Transverse colon (tissue), 4 donors: Measurements from ENCODE around the gene NUS1. TPM values are rescaled to one million over a fixed set of nuclear protein-coding genes. Genes with fewer than 3 reads are reported as not detected.
"Not testable (repeated sequence)": the region's sequence is repeated elsewhere in the genome, so short reads cannot be mapped to it uniquely, and the experiment has no call there.

Experiments
- DNase-seq: peaks from one replicate; pipeline ENCODE4 v3.0.0-alpha.2; 2019
- H3K27ac ChIP-seq, 4 donors: fragments of 200-600 bp; sonication (generic); 2 replicates each; pipeline ENCODE4 v1.5.1; 2016 to 2018; ENCODE audit warnings: inconsistent platforms in 4 of 4
- H3K27me3 ChIP-seq: fragments of 200-600 bp; sonication (generic); 2 replicates; pipeline ENCODE4 v1.5.1; 2017; ENCODE audit warnings: inconsistent platforms
- H3K36me3 ChIP-seq, 4 donors: fragments of 200-600 bp; sonication (generic); 2 replicates each; pipeline ENCODE4 v1.5.1; 2017 to 2019; ENCODE audit warnings: inconsistent platforms in 4 of 4
- H3K4me1 ChIP-seq, 4 donors: fragments of 200-600 bp; sonication (generic); 2 replicates each; pipeline ENCODE4 v1.5.1; 2017 to 2020; ENCODE audit warnings: inconsistent platforms in 4 of 4
- H3K4me3 ChIP-seq, 4 donors: fragments of 200-600 bp; sonication (generic); 1 replicate in 1 of 4; 2 replicates in 3 of 4; pipeline versions ENCODE4 v1.5.1 to v1.6.1; 2017 to 2019; ENCODE audit warnings: inconsistent platforms in 4 of 4
- H3K9me3 ChIP-seq, 2 donors: fragments of 200-600 bp; sonication (generic); 2 replicates each; pipeline ENCODE4 v1.5.1; 2017 to 2019; ENCODE audit warnings: inconsistent platforms in 2 of 2
- EP300 ChIP-seq: sonication (generic); formaldehyde crosslinking; IDR thresholded peaks from one replicate; pipeline ENCODE4 v1.6.1; 2017; ENCODE audit warnings: antibody characterized with exemption, low read depth
- POLR2A ChIP-seq: fragments of 450-650 bp; IDR thresholded peaks from one replicate; pipeline ENCODE4 v1.6.1; 2016; ENCODE audit warnings: antibody characterized with exemption, mild to moderate bottlenecking, moderate library complexity
- POLR2AphosphoS5 ChIP-seq, 3 donors: sonication (generic); formaldehyde crosslinking; IDR thresholded peaks; one replicate each; pipeline ENCODE4 v1.6.1; 2016; ENCODE audit warnings: antibody characterized with exemption in 3 of 3
- WGBS, 2 donors: methylation state at CpG; one replicate each; pipeline ENCODE4 v1.1.5; 2018; ENCODE audit warnings: low coverage in 1 of 2; 5-methylcytosine and 5-hydroxymethylcytosine counted together
- in situ Hi-C, 4 donors: fragments of 200-750 bp; cut with MboI; loops; one replicate each; pipeline versions ENCODE4 v1.15.0 to v1.15.1; 2017; ENCODE audit warnings: low sequenced_read_pairs in 3 of 4, low pct_ligation_motif_present in 1 of 4, low pct_unique_long_range_greater_than_20kb in 1 of 4
- intact Hi-C: fragments of 100-400 bp; cut with DNase I; formaldehyde crosslinking; loops from one replicate; pipeline ENCODE4 v1.15.1; 2023; ENCODE audit warnings: low total_unique reads
- total RNA-seq, 4 donors: library from RNA; depleted of rRNA; stranded (reverse); fragments of >200 nt; gene quantifications; one replicate each; pipeline ENCODE4 v1.1.0, GENCODE V29; 2016
- TF ChIP-seq, protein P1 (sequence below), 5 experiments: fragments of 200-600 bp in 3 of 5; fragments of 450-650 bp in 2 of 5; sonication (generic) in 3 of 5; IDR thresholded peaks; 1 replicate in 2 of 5; 2 replicates in 3 of 5; pipeline ENCODE4 v1.5.1; 2016 to 2017; ENCODE audit warnings: antibody characterized with exemption in 5 of 5, inconsistent platforms in 3 of 5, mild to moderate bottlenecking in 2 of 5, moderate library complexity in 1 of 5

NUS1 gene
- total RNA-seq, 4 donors from 2014 or later: 4.9 to 26.8 (median 11.8) TPM

DNA sequence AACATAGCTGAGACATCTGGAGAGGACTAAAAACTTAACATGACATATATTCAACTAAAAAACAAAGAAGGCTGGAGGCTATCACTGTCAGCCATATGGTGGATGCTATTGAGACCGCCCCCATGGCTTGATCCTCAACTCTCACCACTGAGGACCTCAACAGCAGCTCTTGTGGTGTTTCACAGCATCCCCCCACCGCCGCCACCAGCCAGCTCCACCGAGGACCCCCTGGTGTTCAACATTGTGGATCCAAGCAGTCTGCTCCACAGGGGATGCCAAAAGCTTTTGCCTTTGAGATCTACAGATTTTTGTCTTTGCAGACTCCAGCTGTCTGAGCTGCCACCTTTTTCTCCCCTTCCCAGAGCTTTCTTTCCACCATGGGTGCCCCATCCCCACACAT, 64.6 kb downstream of the NUS1 start:
- 84% methylated on average over 4 of the region's 4 CpGs; no CpG with 5 or more reads in 1 of the 2 donors for WGBS, 2 donors
- TF ChIP-seq POLR2AphosphoS5 (IDR thresholded peaks at IDR 0.05): no peak
- TF ChIP-seq POLR2A: no peak
- TF ChIP-seq, protein P1, sequence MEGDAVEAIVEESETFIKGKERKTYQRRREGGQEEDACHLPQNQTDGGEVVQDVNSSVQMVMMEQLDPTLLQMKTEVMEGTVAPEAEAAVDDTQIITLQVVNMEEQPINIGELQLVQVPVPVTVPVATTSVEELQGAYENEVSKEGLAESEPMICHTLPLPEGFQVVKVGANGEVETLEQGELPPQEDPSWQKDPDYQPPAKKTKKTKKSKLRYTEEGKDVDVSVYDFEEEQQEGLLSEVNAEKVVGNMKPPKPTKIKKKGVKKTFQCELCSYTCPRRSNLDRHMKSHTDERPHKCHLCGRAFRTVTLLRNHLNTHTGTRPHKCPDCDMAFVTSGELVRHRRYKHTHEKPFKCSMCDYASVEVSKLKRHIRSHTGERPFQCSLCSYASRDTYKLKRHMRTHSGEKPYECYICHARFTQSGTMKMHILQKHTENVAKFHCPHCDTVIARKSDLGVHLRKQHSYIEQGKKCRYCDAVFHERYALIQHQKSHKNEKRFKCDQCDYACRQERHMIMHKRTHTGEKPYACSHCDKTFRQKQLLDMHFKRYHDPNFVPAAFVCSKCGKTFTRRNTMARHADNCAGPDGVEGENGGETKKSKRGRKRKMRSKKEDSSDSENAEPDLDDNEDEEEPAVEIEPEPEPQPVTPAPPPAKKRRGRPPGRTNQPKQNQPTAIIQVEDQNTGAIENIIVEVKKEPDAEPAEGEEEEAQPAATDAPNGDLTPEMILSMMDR (IDR thresholded peaks at IDR 0.05): no peak
- no peak for TF ChIP-seq EP300
- DNase-seq: no peak
- no peaks in the 10 kb centered on the region for H3K36me3 ChIP-seq
- no peaks in the 10 kb centered on the region for H3K4me1 ChIP-seq
- in situ Hi-C loops: no loop called here
- H3K27ac ChIP-seq: no peak overlapping the region
- H3K4me3 ChIP-seq: no peak overlapping the region
- no peaks in the 10 kb centered on the region for H3K9me3 ChIP-seq
- no peaks in the 10 kb centered on the region for H3K27me3 ChIP-seq
- intact Hi-C loops: no loop called here

DNA sequence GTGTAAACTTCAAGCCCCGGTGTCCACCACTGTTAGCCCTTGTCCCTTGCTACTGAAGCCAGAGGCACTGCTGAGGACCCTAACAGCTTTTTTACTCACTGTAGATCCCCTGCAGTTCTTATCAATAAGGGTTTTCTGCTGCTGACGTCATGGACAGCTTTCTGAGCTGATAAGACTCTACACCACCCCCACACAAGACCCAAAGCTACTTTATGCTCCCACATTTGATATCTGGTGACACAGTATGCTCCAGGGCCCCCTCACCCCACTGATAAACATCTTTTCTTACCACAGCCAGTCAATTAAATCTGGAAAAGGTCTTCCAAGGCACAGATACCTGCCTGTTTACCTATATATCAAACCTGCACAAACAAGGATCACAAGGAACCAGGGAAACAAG, 65.3 kb downstream of the NUS1 start:
- in situ Hi-C loops: no loop called here
- Histone ChIP-seq H3K36me3 (no peaks in the 10 kb centered on the region), H3K27me3 (no peaks in the 10 kb centered on the region), H3K4me1 (no peaks in the 10 kb centered on the region), H3K9me3 (no peaks in the 10 kb centered on the region), H3K4me3 (no peak overlapping the region), H3K27ac (no peak overlapping the region)
- 29 to 46% methylated on average over 1 to 2 of the region's 2 CpGs for WGBS, 2 donors
- intact Hi-C loops: no loop called here
- no peak for DNase-seq
- TF ChIP-seq, protein P1 (IDR thresholded peaks at IDR 0.05): no peak

DNA sequence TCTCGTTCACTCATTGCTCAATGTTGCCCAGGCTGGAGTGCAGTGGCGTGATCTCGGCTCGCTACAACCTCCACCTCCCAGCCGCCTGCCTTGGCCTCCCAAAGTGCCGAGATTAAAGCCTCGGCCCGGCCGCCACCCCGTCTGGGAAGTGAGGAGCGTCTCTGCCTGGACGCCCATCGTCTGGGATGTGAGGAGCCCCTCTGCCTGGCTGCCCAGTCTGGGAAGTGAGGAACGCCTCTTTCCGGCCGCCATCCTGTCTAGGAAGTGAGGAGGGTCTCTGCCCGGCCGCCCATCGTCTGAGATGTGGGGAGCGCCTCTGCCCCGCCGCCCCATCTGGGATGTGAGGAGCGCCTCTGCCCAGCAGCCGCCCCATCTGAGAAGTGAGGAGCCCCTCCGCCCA, 75.4 kb downstream of the NUS1 start:
- H3K4me1 ChIP-seq, H3K27ac ChIP-seq, DNase-seq, H3K36me3 ChIP-seq, H3K4me3 ChIP-seq, intact Hi-C loops, H3K9me3 ChIP-seq, H3K27me3 ChIP-seq, in situ Hi-C loops: not testable (repeated sequence)
- 95% methylated on average over 17 of the region's 25 CpGs; no CpG with 5 or more reads in 1 of the 2 donors for WGBS, 2 donors

Other genes starting within 250 kb of the NUS1 start
- 1 to 10 TPM in 2 of 4 donors, under 1 TPM in 1, not detected in 1; 0.80 to 4.1 (median 2.5) TPM for gene ROS1, start 249.5 kb upstream of the NUS1 start, total RNA-seq
- 10 to 100 TPM in 2 of 4 donors, 1 to 10 TPM in 2; 2.2 to 19.4 (median 10.7) TPM for gene DCBLD1, start 192.8 kb upstream of the NUS1 start, total RNA-seq
- 10 to 100 TPM; 18.3 to 39.9 (median 29.5) TPM for gene GOPC, start 73.0 kb upstream of the NUS1 start, total RNA-seq
- gene SLC35F1, start 231.8 kb downstream of the NUS1 start, total RNA-seq: 1 to 10 TPM in 1 of 4 donors, under 1 TPM in 3; 0.37 to 1.1 (median 0.71) TPM